ENCODE measurements around the gene USF2.

The USF2 gene

GRCh38 chr19:35328851-35329285, 60.1 kb downstream of the USF2 start, which contains the start of gene CD22:
CD22 (plus strand) TSS chr19:35329187; CDS start chr19:35332041, 2,854 bp downstream.
- no peak for DNase-seq

- DNase-seq: no peak
Observed at GRCh38 chr19:35329323-35329722, 60.6 kb downstream of the USF2 start.

Data from NCI-H524 treated with DMSO at 0.1 percent for 48 hours (cell line).